GM12801 (cell line): Measurements from ENCODE around the gene FGF12.

Source experiments
- TF ChIP-seq, protein P1 (sequence below): IDR thresholded peaks from one replicate; pipeline ENCODE4 v1.5.1; 2011; ENCODE audit warnings: control low read depth; ENCODE audit not compliant: insufficient read length; ENCODE audit errors: extremely low read depth

The FGF12 gene

GRCh38 chr3:192255839-192256238 lies 471.5 kb downstream of the FGF12 start:
- TF ChIP-seq, protein P1, sequence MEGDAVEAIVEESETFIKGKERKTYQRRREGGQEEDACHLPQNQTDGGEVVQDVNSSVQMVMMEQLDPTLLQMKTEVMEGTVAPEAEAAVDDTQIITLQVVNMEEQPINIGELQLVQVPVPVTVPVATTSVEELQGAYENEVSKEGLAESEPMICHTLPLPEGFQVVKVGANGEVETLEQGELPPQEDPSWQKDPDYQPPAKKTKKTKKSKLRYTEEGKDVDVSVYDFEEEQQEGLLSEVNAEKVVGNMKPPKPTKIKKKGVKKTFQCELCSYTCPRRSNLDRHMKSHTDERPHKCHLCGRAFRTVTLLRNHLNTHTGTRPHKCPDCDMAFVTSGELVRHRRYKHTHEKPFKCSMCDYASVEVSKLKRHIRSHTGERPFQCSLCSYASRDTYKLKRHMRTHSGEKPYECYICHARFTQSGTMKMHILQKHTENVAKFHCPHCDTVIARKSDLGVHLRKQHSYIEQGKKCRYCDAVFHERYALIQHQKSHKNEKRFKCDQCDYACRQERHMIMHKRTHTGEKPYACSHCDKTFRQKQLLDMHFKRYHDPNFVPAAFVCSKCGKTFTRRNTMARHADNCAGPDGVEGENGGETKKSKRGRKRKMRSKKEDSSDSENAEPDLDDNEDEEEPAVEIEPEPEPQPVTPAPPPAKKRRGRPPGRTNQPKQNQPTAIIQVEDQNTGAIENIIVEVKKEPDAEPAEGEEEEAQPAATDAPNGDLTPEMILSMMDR, result no peak

DNA sequence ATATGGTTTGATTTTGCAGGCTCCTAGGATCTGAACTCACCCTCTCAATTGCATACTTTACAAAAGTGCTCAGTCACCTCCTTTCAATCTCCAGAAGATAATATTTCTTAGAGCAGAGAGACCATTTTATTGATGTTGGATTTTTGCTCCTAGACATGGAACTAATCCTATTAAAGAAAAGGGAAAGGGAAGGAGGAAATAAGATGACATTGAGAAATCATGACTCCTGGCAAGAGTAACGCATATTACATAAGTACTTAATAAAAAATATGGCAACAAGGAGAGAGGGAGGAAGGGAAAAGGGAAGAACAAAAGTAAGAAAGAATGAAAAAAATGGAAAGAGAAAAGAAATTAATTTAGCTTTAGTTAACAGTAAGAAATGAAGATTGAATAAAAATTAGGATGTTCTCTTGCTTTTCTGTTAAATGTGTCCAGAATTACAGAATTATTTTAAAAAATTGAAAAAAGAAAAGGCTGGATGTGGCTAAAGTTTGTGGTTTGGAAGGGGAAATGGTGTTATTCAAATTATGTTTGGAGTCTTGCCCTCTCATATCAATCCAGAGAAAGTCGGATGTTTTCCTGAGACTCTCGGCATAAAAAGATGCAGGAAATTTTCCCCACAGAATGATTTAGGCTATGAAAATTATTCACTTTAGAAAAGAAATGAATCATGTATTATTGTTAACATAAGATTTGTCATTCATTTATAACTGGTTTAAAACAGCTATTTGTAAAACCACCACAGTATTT lies 474.0 kb downstream of the FGF12 start:
- TF ChIP-seq, protein P1, result no peak

DNA sequence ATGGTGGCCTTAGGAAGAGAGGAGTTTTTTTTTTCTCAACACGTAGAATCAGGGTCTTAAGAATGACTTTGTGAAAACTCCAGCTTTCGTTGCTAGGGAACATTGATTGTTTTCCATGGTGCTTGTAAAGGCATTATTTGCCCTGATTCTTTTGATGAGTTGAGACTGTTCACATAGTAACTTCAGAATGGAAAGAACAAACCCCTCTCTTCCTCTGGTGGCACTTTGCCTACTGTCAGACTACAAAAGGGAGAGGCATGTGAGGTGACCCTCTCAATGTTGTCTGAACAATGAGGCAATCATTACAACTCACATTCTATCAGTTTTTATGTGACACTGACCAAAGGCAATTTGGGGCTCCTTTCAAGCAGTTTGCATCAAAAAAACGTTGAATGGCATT lies 477.8 kb downstream of the FGF12 start:
- TF ChIP-seq, protein P1, result no peak

- TF ChIP-seq, protein P1, result no peak
Measured at GRCh38 chr3:192246847-192247559, 480.3 kb downstream of the FGF12 start.

GRCh38 chr3:192244591-192244990 lies 482.8 kb downstream of the FGF12 start:
- TF ChIP-seq, protein P1, result no peak

DNA sequence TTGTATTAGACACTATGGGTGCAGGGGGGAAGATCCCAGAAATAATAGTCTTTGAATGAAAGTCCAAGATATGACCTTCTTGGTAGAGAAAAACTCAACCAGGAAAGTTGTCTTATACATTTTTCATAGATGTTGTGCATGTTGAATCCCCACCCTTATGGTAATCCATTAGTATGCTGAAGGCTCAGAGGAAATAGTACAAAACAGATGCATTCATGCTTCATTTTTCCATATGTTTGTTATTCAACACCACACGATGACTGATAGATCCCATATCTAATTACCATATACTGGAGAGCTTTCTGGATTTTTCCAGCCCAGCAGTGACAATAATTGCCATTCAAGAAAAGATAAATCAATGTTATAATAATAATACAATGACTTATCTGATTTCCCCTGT lies 487.4 kb downstream of the FGF12 start:
- TF ChIP-seq, protein P1, result no peak

GRCh38 chr3:192237992-192238608 lies 489.2 kb downstream of the FGF12 start:
- TF ChIP-seq, protein P1, result no peak
